Measurements from ENCODE around the gene MIS12.
A peak's percentile ranks its signal among the peaks of the same experiment; 100 is the strongest.

The MIS12 gene

GRCh38 chr17:5500589-5501391 is 14.4 kb downstream of the MIS12 start:
- no peak for FAIRE-seq

GRCh38 chr17:5501685-5502084 is 15.3 kb downstream of the MIS12 start:
- no peak for FAIRE-seq

- FAIRE-seq: no peak
These were observed 16.2 kb downstream of the MIS12 start for GRCh38 chr17:5502552-5502951.

DNA sequence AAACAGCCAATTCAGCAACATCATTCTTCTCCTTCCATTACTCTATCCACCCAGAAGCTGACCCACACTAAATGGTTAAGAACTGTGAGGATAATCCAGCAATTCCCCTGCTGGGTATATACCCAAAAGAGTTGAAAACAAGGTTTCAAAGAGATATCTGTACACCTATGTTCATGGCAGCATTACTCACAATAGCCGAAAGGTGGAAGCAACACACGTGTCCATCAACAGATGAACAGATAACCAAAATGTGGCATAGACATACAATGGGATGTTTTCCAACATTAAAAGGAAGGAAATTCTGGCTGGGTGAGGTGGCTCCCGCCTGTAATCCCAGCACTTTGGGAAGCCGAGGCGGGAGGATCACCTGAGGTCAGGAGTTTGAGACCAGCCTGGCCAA is 19.9 kb downstream of the MIS12 start:
- no peak for FAIRE-seq

GRCh38 chr17:5508810-5509209 is 22.4 kb downstream of the MIS12 start:
- peak; percentile 97 for FAIRE-seq

DNA sequence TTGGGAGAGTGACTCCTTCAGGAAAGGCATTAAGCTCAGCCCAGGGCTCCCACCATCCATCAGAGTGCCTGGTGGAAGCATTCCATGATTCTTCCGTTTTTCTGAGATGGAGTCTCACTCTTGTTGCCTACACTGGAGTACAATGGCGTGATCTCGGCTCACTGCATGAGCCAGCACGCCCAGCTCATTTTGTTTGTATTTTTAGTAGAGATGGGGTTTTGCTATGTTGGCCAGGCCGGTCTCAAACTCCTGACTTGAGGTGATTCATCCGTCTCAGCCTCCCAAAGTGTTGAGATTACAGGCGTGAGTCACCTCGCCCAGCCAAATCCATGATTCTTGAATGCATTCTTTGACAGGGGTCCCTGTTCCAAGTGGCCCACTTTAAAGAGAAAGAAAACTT is 23.1 kb downstream of the MIS12 start:
- no peak for FAIRE-seq

DNA sequence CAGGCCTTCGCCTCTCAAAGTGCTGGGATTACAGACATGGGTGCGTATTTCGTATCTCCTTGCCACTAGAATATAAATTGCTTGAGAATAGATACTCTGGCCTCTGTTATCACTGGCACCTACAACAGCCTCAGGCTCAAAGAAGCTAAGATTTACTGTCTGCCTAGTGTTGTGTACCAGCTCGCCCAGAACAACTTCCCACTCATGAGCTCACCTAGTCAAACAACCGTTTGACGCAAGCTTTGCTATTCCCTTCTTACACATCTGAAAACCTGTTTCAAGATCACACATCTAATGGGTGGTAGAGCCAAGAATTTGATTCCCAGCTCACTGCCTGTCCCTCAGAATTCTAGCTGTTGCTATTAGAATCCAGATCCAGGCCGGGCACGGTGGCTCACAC is 24.4 kb downstream of the MIS12 start:
- FAIRE-seq: no peak

- FAIRE-seq: no peak
These were observed 25.2 kb downstream of the MIS12 start for GRCh38 chr17:5511401-5512225.

GRCh38 chr17:5513628-5514027 is 27.3 kb downstream of the MIS12 start:
- no peak for FAIRE-seq

GRCh38 chr17:5514976-5515375 is 28.6 kb downstream of the MIS12 start:
- no peak for FAIRE-seq

- no peak for FAIRE-seq
These were observed 29.9 kb downstream of the MIS12 start for GRCh38 chr17:5516060-5516792.

- no peak for FAIRE-seq
These were observed 36.1 kb downstream of the MIS12 start for GRCh38 chr17:5522476-5522875.

DNA sequence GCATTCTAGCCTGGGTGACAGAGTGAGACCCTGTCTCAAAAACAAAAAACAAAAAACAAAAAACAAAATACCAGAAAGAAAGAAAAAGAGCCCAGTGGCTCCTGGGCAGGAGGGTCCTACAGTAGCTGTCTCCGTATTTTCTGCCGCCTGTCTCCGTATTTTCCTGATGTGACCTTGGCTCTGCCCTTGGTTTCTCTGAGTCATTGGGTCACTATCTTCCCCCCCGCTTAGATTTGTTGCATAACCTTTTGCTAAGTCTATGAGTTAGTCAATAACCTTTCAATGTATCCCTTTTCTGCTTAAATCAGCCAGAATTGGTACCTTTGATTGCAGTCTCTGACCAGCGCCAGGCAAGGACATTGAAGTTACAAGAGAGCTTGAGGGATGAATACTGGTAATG is 36.9 kb downstream of the MIS12 start:
- no peak for FAIRE-seq

DNA sequence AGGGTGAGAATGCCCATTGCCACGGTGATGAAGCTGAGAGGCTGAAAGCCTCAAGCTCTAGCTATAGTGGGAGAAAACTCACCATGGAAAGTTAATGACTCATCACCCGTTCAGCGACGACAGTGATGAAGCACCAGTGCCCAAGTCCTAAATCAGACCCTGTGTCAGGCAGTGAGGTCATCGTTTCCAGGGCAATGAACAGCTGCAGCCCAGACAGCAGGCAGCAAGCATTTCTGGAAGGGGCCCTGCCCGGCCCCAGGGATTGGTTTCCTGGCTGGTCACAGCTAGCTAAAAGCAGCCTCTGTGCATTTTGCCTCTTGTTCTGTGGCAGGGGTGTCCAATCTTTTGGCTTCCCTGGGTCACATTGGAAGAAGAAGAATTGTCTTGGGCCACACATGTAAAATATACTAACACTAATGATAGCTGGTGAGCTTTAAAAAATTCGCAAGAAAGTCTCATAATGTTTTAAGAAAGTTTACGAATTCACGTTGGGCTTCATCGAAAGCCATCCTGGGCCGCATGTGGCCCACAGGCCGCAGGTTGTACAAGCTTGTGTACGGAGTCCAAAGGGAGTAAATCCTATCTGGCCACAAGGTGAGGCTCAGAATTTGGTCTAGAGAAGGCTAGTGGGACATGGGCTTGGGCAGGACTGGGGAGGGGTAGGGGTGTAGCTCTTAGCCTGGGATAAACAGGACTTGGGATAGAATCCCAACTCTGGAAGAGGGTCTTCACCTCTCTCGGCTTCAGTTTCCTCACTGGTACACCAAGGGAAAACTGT is 40.6 kb downstream of the MIS12 start:
- peak; percentile 95 for FAIRE-seq

DNA sequence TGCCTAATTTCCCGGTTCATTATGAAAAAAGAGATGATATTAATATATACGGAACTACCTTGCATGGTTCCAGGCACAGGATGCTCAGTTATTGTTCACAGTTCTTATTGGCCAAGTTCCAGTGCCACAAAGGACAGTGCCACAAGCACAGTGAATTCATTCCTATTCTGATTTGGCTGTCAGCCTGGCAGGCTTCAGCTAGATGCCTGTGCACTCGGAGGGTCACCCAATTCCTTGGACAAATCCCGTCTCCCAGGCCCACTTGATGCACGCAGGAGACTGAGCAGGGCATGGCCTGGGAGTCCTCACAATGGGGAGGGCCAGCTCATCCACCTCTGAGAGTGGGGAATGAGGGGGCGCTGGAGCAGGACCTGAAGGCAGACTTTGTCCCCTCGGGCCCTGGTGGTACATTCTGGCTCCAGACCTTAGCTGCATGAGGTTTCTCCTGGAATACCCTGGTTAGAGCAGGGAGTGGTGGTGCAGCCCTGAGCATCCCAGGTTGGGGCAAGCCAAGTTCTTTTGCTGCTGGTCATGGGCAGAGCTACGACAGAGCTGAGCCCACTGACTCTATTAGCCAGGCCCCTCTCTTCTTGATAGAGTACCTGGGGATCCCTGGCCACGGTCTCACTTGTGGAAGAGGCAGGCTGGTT is 41.4 kb downstream of the MIS12 start:
- no peak for FAIRE-seq

- FAIRE-seq: no peak
These were observed 44.1 kb downstream of the MIS12 start for GRCh38 chr17:5530265-5531084.

DNA sequence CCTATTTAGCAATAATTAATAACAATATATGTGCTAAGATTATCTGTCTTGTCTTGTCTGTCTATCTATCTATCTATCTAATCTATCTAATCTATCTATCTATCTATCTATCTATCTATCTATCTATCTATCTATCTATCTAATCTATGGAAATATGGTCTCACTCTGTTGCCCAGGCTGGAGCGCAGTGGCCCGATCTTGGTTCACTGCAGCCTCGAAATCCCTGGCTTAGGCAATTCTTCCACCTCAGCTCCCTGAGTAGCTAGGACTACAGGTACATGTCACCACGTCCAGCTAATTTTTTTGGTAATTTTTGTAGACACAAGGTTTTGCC is 44.7 kb downstream of the MIS12 start:
- no peak for FAIRE-seq

GRCh38 chr17:5532581-5532980 is 46.2 kb downstream of the MIS12 start:
- FAIRE-seq: no peak

DNA sequence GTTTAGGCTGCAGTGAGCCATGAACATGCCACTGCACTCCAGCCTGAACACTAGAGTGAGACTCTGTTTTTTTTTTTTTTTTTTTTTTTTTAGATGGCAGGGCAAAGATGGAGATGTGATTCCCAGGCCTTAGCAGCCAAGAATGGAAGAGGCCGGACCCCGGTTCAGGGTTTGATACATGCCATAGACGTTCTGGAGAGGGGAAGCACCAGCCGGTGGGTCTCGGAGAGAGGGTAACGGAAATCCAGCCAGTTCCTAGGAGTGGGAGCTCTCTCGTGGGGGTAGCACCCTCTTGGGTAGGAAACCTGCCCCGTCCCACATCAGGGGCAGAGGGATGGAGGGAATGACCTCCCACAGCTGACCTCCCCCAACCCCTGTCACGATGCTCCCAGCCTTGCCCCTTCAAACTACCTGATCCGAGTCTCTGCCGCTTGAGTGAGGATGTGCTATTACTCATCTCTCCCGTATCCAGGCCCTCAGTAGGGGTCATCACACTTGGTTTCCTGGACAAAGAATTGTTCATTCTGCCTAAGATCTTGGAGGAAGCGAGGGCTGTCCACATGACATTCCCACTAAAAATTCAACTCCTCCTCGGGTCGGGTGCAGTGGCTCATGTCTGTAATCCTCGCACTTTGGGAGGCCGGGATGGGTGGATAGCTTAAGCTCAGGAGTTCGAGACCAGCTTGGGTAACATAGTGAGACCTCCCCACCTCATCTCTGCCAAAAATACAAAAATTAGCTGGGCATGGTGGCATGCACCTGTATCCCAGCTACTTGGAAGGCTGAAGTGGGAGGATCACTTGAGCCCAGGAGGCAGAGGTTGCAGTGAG is 47.3 kb downstream of the MIS12 start:
- FAIRE-seq: no peak

DNA sequence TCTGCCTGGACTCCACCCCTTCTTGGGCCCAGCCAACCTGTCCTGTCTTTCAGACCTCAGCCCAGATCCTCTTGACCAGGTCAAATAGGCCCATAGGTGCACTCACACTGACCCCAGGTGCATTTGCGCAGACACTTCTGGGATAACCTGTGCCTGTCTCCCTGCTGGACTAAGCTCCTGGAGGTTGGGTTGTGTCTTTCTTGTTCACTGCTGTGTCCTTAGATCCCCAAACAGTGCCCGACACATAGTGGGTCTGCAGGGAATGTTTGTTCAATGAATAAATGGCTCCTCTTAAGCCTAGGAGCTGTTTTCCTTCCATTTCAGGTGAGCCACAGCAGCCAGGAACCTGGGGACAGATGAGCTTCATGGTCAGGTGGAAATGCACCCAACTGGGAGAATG is 49.1 kb downstream of the MIS12 start:
- FAIRE-seq: no peak
